Sigmoid colon (tissue), 7 donors: ENCODE data around the gene CAMTA1. TPM values are rescaled to one million over a fixed set of nuclear protein-coding genes. Genes with fewer than 3 reads are reported as not detected.

Source experiments
- DNase-seq: peaks from one replicate; pipeline ENCODE4 v3.0.0-alpha.2; 2019
- H3K27ac ChIP-seq, 4 donors: fragments of 200-600 bp; sonication (generic); one replicate each; pipeline ENCODE4 v1.5.1; 2016 to 2019; ENCODE audit warnings: mild to moderate bottlenecking in 1 of 4
- H3K27me3 ChIP-seq, 3 donors: fragments of 200-600 bp; sonication (generic); one replicate each; pipeline ENCODE4 v1.5.1; 2019; ENCODE audit warnings: mild to moderate bottlenecking in 1 of 3
- H3K36me3 ChIP-seq, 4 donors: fragments of 200-600 bp; sonication (generic); one replicate each; pipeline ENCODE4 v1.5.1; 2016 to 2019
- H3K4me1 ChIP-seq, 4 donors: fragments of 200-600 bp; sonication (generic); one replicate each; pipeline ENCODE4 v1.5.1; 2017 to 2019
- H3K4me3 ChIP-seq, 4 donors: fragments of 200-600 bp; sonication (generic); one replicate each; pipeline ENCODE4 v1.5.1; 2017 to 2019; ENCODE audit warnings: mild to moderate bottlenecking in 2 of 4, moderate library complexity in 1 of 4
- H3K9me3 ChIP-seq, 4 donors: fragments of 200-600 bp in 3 of 4; sonication (generic) in 3 of 4; one replicate each; pipeline versions ENCODE4 v1.5.1 to v1.6.1; 2013 to 2019
- EP300 ChIP-seq, 4 donors: sonication (generic); formaldehyde crosslinking; IDR thresholded peaks; one replicate each; pipeline ENCODE4 v1.6.1; 2017; ENCODE audit warnings: antibody characterized with exemption in 4 of 4
- POLR2A ChIP-seq, 2 donors: fragments of 450-650 bp; IDR thresholded peaks; one replicate each; pipeline ENCODE4 v1.6.1; 2016; ENCODE audit warnings: antibody characterized with exemption in 2 of 2, mild to moderate bottlenecking in 2 of 2, moderate library complexity in 2 of 2
- POLR2AphosphoS5 ChIP-seq, 4 donors: sonication (generic); formaldehyde crosslinking; IDR thresholded peaks; one replicate each; pipeline ENCODE4 v1.6.1; 2017; ENCODE audit warnings: antibody characterized with exemption in 4 of 4
- WGBS, 2 donors: extraction: QIAGEN DNeasy Blood & Tissue Kit; methylation state at CpG; one replicate each; pipeline ENCODE4 v1.1.7; 2013; 5-methylcytosine and 5-hydroxymethylcytosine counted together
- intact Hi-C: fragments of 100-400 bp; cut with DNase I; formaldehyde crosslinking; loops from one replicate; pipeline ENCODE4 v1.15.1; 2023
- polyA plus RNA-seq, 3 donors: library from polyadenylated mRNA; stranded (reverse); fragments of 200-250 nt; gene quantifications; one replicate each; pipeline ENCODE4 v1.2.3, GENCODE V29; 2013
- total RNA-seq, 4 donors: library from RNA; depleted of rRNA; stranded (reverse); fragments of >200 nt; gene quantifications; one replicate each; pipeline ENCODE4 v1.1.0, GENCODE V29; 2016
- TF ChIP-seq, protein P1 (sequence below), 4 experiments: fragments of 450-650 bp in 3 of 4; fragments of 200-600 bp in 1 of 4; IDR thresholded peaks; one replicate each; pipeline ENCODE4 v1.5.1; 2016 to 2019; ENCODE audit warnings: antibody characterized with exemption in 4 of 4, mild to moderate bottlenecking in 3 of 4, moderate library complexity in 2 of 4
- donor health status: healthy with polysubstance abuse.
- donor health status: Bipolar disorder and iron deficiency.
- donor health status: healthy.

The CAMTA1 gene
- total and polyA plus RNA-seq, 7 donors, result 97.9 to 196 (median 177) TPM

DNA sequence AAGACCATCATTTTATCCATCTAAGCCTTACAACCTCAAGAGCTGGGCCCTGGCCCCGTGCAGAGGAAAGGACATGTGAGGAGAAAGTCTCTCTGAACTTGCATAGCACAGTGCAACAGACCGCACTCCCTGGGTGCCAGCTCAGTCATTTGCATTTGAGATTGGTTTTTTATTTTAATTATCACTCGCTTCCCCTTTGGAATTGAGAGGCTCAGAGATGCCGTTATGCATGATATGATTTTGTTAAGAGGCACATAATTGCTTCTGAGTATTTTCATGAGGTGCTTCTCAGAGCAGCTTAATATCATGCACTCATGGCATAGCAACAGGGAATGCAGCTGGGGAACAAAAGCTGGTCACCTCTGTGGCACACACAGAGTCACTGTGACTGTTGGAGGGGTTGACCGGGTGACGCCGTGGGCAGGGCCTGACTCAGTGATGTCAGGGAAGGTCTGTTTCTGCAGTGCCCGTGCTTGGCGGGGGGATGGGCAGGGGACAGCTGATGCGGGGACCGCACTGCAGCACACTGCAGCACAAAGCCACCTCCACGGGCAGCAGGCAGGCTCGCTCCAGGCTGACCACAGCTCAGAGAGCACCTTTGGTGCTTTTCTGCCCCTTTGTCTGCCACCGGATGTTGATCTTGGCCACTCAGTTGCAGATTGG, 942.7 kb downstream of the CAMTA1 start:
- Histone ChIP-seq H3K27ac (no peak overlapping the region), H3K36me3 (no peaks in the 10 kb centered on the region)
- intact Hi-C loops, result no loop called here

DNA sequence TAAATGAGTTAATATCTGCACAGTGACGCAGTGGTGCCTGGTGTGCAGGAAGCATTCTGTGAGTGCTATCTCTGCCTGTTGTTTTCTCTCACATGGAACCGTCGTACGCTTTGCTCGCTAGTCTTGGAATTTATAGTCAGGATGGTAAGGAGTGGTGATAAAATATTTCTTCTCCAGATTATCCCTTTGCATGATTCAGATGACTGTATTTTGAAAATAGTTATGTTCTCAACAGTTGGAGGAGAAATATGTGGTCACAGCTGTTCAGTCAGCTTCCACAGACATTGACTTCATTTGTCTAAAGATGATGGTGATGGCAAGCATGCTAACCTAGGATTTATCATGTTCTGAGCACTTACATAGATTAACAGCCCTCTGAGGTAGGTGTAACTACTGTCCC, 944.5 kb downstream of the CAMTA1 start:
- H3K27me3 ChIP-seq, result no peaks in the 10 kb centered on the region
- 95 to 97% methylated on average over 5 of the region's 5 CpGs for WGBS, 2 donors
- TF ChIP-seq, protein P1, sequence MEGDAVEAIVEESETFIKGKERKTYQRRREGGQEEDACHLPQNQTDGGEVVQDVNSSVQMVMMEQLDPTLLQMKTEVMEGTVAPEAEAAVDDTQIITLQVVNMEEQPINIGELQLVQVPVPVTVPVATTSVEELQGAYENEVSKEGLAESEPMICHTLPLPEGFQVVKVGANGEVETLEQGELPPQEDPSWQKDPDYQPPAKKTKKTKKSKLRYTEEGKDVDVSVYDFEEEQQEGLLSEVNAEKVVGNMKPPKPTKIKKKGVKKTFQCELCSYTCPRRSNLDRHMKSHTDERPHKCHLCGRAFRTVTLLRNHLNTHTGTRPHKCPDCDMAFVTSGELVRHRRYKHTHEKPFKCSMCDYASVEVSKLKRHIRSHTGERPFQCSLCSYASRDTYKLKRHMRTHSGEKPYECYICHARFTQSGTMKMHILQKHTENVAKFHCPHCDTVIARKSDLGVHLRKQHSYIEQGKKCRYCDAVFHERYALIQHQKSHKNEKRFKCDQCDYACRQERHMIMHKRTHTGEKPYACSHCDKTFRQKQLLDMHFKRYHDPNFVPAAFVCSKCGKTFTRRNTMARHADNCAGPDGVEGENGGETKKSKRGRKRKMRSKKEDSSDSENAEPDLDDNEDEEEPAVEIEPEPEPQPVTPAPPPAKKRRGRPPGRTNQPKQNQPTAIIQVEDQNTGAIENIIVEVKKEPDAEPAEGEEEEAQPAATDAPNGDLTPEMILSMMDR (IDR thresholded peaks at IDR 0.05), result no peak
- TF ChIP-seq EP300 (IDR thresholded peaks at IDR 0.05), result no peak
- no peak for TF ChIP-seq POLR2A (IDR thresholded peaks at IDR 0.05)
- TF ChIP-seq POLR2AphosphoS5 (IDR thresholded peaks at IDR 0.05), result no peak
- H3K36me3 ChIP-seq, result no peaks in the 10 kb centered on the region
- no peak overlapping the region for H3K27ac ChIP-seq
- DNase-seq, result no peak
- intact Hi-C loops, result no loop called here
- H3K4me3 ChIP-seq, result no peak overlapping the region
- no peaks in the 10 kb centered on the region for H3K9me3 ChIP-seq
- H3K4me1 ChIP-seq, result peaks cover 0 to 4% (median 0%) of the 10 kb centered on the region in 4 donors

More for the DNA sequence above, 942.7 kb downstream of the CAMTA1 start:
- H3K4me1 ChIP-seq, result peaks cover 0 to 4% (median 0%) of the 10 kb centered on the region in 4 donors
- H3K9me3 ChIP-seq, result no peaks in the 10 kb centered on the region
- TF ChIP-seq EP300 (IDR thresholded peaks at IDR 0.05) (no peak), POLR2A (IDR thresholded peaks at IDR 0.05) (no peak), POLR2AphosphoS5 (IDR thresholded peaks at IDR 0.05) (no peak)
- TF ChIP-seq, protein P1 (IDR thresholded peaks at IDR 0.05), result no peak
- no peak overlapping the region for H3K4me3 ChIP-seq
- no peaks in the 10 kb centered on the region for H3K27me3 ChIP-seq
- 90% methylated on average over 14 of the region's 14 CpGs for WGBS, 2 donors
- no peak for DNase-seq

DNA sequence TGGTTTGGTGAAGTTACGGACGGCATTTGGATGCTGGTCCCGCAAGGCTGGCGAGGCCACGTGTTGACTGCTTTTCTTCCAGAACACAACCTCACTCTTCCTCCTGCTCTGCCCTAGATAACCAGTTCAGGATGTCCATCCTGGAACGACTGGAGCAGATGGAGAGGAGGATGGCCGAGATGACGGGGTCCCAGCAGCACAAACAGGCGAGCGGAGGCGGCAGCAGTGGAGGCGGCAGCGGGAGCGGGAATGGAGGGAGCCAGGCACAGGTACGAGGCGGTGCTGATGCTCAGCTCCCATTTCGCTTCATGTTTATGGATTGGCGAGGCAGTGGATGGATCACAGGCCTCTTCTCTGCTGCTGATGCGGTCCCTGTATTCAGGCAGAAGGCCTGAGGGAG, 947.1 kb downstream of the CAMTA1 start:
- intact Hi-C loops, result no loop called here
- WGBS, 2 donors, result 92 to 94% methylated on average over 19 of the region's 19 CpGs
- no peaks in the 10 kb centered on the region for H3K27me3 ChIP-seq
- H3K4me3 ChIP-seq, result no peak overlapping the region
- peaks cover 0 to 9% (median under 1%) of the 10 kb centered on the region in 4 donors for H3K36me3 ChIP-seq
- H3K9me3 ChIP-seq, result no peaks in the 10 kb centered on the region
- no peak for DNase-seq
- no peak overlapping the region for H3K27ac ChIP-seq
- TF ChIP-seq POLR2A (IDR thresholded peaks at IDR 0.05) (no peak), EP300 (IDR thresholded peaks at IDR 0.05) (no peak), POLR2AphosphoS5 (IDR thresholded peaks at IDR 0.05) (no peak)
- TF ChIP-seq, protein P1 (IDR thresholded peaks at IDR 0.05), result no peak
- H3K4me1 ChIP-seq, result no peaks in the 10 kb centered on the region

DNA sequence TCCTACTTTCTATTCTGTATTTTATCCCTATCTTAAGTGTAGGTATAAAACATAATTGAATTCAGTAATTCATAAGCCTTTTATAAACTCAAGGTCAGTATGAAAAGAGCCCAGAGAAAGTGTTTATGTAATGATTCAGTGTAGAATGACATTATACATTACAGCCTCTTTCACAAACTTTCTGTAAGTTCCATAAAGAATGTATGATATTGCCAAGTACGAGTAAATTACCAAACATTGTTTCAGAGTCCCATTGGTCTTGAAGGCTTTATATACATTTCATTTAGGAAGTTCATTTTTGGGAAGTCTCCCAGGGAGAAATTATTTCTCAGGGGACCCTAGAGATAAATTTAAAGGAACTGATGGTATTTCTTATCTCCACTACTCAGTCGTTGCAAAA, 948.0 kb downstream of the CAMTA1 start:
- H3K27me3 ChIP-seq, result no peaks in the 10 kb centered on the region
- 67 to 84% methylated on average over 2 of the region's 2 CpGs for WGBS, 2 donors
- H3K27ac ChIP-seq, result no peak overlapping the region
- no peak overlapping the region for H3K4me3 ChIP-seq
- no peaks in the 10 kb centered on the region for H3K4me1 ChIP-seq
- no peak for DNase-seq
- no peak for TF ChIP-seq POLR2A (IDR thresholded peaks at IDR 0.05)
- no peaks in the 10 kb centered on the region for H3K9me3 ChIP-seq
- intact Hi-C loops, result no loop called here
- H3K36me3 ChIP-seq, result peaks cover 0 to 17% (median 2%) of the 10 kb centered on the region in 4 donors

DNA sequence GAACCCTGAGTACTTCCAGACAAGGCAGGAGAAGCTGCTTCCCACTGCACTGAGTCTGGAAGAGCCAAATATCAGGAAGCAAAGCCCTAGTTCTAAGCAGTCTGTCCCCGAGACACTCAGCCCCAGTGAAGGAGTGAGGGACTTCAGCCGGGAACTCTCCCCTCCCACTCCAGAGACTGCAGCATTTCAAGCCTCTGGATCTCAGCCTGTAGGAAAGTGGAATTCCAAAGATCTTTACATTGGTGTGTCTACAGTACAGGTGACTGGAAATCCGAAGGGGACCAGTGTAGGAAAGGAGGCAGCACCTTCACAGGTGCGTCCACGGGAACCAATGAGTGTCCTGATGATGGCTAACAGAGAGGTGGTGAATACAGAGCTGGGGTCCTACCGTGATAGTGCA, 952.8 kb downstream of the CAMTA1 start:
- Histone ChIP-seq H3K9me3 (no peaks in the 10 kb centered on the region), H3K4me1 (no peaks in the 10 kb centered on the region), H3K36me3 (peaks cover 0 to 20% (median 2%) of the 10 kb centered on the region in 4 donors), H3K27ac (no peak overlapping the region), H3K27me3 (no peaks in the 10 kb centered on the region), H3K4me3 (no peak overlapping the region)
- intact Hi-C loops, result no loop called here
- no peak for DNase-seq
- TF ChIP-seq, protein P1 (IDR thresholded peaks at IDR 0.05), result no peak
- TF ChIP-seq POLR2AphosphoS5 (IDR thresholded peaks at IDR 0.05), result no peak
- no peak for TF ChIP-seq POLR2A (IDR thresholded peaks at IDR 0.05)
- TF ChIP-seq EP300 (IDR thresholded peaks at IDR 0.05), result no peak
- WGBS, 2 donors, result 92 to 93% methylated on average over 6 of the region's 6 CpGs
